Hematopoietic multipotent progenitor cell (in vitro differentiated cells): ENCODE results near the gene CENPH. TPM values are rescaled to one million over a fixed set of nuclear protein-coding genes. Genes with fewer than 3 reads are reported as not detected.
"Not testable (repeated sequence)": the region's sequence is repeated elsewhere in the genome, so short reads cannot be mapped to it uniquely, and the experiment has no call there.

Experiments used
- DNase-seq, 3 donors: peaks; one replicate each; pipeline ENCODE4 v3.0.0-alpha.2; 2011 to 2015; ENCODE audit warnings: low read depth in 2 of 3, low spot score in 2 of 3
- total RNA-seq: library from RNA; depleted of rRNA; stranded (reverse); fragments of >200 nt; gene quantifications from one replicate; pipeline ENCODE4 v1.2.3, GENCODE V29; 2012

The CENPH gene
- total RNA-seq, 1 donor, result 8.1 TPM

DNA sequence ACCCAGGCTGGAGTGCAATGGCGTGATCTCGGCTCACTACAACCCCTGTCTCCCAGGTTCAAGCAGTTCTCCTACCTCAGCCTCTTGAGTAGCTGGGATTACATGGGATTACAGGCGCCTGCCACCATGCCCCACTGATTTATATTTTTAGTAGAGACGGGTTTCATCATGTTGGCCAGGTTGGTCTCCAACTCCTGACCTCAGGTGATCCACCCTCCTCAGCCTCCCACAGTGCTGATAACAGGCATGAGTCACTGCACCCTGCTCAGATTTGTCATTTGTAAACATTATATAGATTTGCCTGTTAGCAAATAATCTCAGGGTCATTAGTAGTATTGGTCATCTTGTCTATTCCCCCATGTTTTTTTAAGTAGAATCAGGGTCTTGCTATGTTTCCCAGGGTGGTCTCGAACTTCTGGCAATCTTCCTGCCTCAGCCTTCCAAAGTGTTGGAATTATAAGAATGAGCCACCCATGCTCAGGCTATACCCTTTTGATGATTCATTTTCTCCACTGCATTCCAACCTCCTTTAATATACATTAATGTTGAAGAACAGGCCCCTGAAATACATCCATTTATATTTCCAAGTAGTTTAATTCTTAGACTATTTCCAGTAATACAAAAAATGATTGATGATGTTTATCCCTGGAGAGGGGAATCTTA, 17.3 kb downstream of the CENPH start:
- DNase-seq, result no peak

DNA sequence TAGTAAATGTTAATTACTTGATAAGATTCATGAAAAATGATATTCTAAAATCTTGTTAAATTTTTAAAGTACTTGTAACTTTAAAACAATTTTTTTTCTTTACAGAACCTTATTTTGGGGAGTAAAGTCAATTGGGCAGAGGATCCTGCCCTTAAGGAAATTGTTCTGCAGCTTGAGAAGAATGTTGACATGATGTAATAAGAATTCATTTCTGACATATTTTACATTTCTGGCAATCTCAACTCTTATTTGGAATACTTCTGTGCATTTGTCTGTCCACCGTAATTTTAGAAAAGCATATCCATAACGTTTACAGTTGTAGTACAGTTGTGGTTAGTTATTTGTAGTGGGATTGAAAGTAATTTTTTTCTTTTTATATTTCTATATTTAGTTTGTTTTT, 20.2 kb downstream of the CENPH start:
- no peak for DNase-seq

DNA sequence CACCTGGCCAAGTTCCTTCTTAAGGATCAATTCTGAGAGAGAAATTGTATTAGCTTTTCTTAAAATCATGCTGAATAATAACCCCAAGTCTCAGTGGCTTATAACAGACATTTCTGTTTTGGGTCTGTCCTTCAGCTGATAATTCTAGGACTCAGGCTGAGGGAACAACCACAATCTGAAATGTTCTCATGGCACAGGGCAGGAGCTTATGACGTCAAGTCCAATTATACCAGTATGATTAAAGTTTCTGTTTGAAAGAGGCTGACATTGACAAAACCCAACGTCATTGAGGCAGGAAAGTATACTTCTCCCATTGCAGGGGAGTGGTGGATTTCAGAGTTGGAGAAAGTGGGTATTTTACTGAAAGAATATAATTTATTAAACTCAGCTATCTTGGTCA, 21.8 kb downstream of the CENPH start:
- no peak for DNase-seq

DNA sequence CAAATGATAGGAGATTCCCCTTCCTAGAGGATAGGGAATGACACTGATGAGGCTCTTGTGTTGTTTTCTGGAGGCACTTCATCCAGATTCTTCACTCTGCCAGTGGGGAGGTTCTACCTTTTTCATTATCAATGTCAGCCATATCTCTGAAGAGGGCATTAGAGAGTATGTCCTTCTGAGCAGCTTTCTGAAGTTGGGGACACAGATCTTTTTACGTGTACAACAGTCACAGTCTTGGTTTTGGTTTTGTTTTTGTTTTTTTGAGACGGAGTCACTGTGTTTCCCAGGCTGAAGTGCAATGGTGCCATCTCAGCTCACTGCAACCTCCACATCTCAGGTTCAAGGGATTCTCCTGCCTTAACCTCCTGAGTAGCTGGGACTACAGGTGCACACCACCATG, 22.6 kb downstream of the CENPH start:
- no peak for DNase-seq

DNA sequence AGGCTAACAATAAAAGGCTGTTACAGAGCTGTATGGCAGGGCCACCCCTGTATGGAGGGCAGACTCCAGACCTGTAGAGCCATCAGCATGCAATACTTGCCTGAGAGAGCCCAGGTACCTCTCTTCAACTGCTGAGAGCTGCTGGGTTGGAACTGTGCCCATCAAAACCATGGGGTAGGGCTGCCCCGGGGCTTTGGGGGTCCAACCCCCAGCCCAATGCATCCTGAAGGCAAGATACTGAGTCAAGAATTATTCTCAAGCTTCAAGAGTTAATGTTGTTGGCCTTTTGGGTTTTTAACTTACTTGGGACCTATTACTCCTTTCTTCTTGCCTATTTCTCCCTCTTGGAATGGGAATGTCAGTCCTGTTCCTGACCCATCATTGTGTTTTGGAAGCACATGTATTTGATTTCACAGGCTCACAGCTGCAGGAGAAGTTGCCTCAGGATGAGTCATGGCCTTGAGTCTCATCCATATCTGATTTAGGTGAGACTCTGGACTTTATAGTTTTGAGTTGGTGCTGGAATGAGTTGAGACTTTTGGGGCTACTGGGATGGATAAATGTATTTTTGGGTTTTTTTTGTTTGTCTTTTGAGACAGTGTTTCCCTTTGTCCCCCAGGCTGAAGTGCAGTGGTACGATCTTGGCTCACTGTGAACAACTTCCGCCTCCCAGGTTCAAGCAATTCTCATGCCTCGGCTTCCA, 24.3 kb downstream of the CENPH start:
- no peak for DNase-seq

DNA sequence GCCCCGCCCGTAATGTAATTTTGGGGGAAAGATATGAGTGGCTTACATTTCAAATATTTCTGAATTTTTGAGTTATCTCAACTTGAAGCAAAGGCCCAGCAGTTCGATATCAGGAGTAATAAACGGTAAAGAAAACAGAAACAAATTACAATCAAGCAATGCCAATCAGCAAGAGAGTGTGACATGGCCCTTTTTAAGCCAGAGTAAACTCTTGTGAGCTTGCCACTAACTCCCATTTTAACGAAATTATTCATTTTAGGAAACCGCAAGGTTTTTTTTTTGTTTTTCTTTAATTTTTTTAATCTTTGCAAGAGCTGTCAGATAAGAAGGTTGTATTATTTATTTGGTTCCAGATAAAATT, 27.7 kb downstream of the CENPH start:
- no peak for DNase-seq

DNA sequence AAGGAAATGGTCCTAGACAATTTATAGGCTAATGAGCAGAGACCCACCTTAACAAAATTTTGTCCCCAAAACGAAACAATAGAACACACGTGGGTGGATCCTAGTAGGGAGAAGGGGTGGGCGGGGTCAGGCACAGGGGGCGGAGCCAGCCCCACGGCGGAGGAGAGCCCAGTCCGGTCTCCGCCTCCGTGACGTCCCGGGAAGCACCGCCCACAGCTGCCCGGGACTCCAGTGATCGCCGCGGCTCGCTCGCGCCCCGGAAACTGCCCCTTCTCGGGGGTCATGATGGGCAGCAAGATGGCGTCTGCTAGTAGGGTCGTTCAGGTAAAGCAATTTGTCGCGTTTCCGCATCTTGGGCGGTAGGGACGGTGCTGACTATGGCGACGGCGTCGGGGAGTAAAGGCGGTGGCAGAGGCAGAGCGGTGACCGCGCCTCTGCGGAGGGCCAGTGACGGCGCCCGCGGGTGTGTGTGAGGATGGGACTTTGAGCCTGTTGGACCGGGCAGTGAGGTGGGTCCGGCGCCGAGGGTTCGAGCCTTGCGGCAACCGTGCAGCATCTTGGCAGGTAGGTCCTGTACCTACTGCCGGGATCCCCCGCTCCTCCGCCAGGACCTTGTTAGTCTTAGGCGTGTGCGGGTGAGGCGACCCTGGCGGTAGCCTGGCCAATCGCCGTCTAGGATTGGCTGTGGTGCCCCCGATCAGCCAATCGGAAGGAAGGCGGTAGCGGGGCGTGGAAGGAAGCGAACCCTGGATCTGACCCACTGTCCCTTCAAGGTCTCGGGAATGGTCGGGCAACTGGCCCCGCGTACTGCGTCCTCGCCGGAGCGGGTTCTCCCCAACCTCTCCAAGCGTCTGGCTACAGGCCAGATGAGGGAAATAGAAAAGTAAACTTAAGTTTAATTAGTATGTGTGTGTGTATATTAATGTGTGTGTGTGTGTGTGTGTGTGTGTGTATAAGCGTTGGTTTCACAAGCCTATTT, 28.5 kb downstream of the CENPH start:
- DNase-seq, result peak; percentile 86 to 93 (median 92)

DNA sequence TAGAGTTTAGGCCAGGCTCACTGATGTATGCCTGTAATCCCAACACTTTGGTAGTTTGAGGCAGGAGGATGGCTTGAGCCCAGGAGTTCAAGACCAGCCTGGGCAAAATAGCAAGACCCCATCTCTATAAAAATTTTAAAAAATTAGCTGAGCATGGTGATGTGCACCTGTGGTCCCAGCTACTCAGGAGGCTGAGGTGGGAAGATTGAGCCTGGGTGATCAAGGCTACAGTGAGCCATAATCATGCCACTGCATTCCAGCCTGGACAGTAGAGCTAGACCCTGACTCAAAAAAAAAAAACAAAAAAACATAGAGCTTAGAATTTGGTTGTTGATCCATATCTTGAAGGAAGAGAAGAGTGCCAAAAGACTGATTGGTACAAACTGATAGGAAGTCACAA, 30.6 kb downstream of the CENPH start:
- no peak for DNase-seq

DNA sequence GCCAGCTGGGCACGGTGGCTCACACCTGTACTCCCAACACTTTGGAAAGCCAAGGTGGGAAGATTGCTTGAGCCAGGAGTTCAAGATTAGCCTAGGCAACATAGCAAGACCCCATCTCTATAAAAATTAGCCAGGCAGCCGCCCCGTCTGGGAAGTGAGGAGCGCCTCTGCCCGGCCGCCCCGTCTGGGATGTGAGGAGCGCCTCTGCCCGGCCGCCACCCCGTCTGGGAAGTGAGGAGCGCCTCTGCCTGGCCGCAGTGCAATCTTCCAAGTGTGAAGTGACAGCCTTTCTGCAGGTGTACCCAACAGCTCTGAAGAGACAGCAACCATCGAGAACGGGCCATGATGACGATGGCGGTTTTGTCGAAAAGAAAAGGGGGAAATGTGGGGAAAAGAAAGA, 31.0 kb downstream of the CENPH start:
- not testable (repeated sequence) for DNase-seq

DNA sequence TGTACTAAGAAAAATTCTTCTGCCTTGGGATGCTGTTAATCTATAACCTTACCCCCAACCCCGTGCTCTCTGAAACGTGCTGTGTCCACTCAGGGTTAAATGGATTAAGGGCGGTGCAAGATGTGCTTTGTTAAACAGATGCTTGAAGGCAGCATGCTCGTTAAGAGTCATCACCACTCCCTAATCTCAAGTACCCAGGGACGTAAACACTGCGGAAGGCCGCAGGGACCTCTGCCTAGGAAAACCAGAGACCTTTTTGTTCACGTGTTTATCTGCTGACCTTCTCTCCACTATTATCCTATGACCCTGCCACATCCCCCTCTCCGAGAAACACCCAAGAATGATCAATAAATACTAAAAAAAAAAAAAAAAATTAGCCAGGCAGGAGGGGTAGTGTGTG, 31.4 kb downstream of the CENPH start:
- DNase-seq, result not testable (repeated sequence)

DNA sequence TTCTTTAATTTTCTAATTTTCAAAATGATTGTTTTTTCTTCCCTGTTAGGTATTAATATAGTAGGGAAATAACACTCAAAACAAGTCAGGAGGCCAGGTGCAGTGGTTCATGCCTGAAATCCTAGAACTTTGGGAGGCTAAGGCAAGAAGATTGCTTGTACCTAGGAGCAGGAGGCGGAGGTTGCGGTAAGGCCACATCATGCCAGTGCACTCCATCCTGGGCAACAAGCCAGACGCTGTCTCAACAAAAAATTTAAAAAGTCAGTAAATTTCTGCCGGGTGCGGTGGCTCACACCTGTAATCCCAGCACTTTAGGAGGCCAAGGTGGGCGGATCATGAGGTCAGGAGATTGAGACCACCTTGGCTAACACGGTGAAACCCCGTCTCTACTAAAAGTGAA, 35.1 kb downstream of the CENPH start:
- no peak for DNase-seq

DNA sequence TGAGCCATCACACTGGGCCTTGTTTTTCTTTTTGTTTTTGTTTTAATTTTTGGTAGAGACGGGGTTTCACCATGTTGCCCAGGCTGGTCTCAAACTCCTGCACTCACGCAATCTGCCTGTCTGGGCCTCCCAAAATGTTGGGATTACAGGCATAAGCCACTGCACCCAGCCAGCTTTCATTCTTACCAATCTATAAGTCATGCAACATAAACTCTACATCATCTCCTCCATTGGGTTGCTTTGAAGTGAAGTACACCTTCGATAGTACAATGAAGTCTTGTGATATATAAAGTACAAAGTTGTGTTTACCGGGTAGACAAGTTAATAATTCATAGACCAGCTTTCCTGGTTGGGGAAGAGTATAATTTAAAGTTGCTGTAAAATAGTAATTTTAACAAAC, 36.5 kb downstream of the CENPH start:
- no peak for DNase-seq

DNA sequence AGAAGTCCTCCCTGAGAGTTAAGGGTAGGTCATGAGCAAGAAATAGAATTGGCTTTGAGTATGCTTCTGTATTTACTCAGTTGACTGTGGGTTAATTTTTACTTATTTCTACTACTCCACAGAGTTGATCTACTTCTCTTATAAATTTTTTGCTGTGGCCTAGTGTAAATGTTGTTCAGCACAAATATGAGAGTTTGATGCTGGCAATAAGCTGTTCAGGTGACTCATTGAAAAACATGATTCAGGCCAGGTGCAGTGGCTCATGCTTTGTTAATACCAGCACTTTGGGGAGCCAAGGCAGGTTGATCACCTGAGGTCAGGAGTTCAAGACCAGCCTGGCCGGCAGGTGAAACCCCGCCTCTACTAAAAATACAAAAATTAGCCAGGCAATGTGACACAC, 40.8 kb downstream of the CENPH start:
- no peak for DNase-seq

DNA sequence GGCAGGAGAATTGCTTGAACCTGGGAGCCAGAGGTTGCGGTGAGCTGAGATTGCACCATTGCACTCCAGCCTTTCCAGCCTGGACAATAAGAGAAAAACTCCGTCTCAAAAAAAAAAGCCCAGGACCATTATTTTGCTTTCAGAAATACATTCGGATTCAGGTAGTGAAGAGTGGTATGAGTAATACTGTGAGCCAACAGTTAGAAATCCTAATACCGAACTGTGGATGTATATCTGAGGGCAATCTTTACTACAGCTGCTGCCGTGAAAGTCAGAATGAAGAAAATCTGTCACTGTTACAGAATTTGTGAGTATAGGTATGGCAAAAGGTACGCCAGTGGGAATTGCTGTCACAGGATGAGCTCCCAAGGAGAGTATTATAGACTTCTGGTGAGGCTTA, 41.9 kb downstream of the CENPH start:
- no peak for DNase-seq

DNA sequence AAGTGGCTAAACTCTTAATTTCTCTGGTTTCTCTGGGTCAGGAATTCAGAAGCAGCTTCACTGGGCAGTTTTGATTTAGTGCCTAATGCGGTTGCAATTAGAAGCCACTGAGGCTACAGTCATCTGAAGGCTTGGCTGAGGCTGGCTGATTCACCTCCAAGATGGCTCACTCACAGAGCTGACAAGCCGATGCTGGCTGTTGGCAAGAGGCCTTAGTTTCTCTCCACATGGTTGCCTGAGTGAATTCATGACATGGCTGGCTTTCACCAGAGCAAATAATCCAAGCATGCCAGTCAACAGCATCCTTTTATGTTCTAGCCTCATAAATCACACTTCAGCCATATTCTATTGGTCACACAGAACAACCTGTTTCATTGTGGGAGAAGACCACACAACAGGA, 42.5 kb downstream of the CENPH start:
- no peak for DNase-seq

DNA sequence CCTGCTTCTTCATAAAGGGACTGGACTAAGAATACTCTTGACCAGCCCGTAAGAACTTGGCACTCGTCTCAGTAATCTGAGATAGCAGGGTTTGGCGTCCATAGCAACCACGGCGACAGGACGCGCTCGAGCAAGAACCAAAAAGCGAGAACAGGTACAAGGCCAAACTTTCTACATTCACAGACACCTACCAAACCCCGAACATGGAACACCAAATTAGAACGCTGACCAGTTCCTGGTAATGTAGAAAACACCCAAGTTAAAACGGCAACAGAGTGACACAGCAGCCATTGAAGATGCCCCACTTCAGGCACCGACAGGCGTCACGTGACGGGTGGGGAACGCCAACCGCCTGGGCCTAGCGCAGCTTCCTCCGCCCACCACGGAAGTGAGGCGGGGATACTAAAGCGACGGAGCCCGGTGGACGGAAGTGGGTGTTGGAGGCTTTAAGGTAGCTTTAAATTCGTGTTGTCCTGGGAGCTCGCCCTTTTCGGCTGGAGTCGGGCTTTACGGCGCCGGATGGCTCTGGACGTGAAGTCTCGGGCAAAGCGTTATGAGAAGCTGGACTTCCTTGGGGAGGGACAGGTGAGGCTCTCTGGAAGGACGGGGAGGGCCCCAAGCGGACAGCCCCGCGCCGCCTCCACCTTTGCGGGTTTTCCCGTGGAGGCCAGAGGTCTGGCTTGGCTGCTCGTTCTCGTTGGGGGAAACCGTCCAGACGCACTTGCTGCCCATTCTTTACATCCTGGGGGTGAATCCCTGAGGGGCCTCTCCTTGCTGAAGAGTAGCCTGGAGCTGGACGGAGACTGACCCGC, 45.3 kb downstream of the CENPH start, which contains the start of gene CDK7:
CDK7 (plus strand) TSS at position 430 of the 812 bp plus-strand sequence; CDS start at position 520, 90 bp downstream.
- DNase-seq, result peak; percentile 76 to 95 (median 90)

DNA sequence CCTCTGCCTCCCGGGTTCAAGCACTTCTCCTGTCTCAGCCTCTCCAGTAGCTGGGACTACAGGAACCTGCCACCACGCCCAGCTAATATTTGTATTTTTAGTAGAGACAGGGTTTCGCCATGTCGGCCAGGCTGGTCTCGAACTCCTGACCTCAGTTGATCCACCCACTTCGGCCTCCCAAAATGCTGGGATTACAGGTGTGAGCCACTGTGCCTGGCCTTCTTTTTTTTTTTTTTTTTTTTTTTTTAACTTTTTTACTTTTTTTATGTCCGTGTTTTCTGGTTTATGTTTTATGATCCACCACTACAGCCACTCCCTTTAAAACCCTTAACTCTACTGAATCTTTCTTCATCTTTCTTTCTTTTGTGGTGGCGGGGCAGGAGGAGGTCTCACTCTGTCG, 47.4 kb downstream of the CENPH start:
- DNase-seq, result not testable (repeated sequence)

DNA sequence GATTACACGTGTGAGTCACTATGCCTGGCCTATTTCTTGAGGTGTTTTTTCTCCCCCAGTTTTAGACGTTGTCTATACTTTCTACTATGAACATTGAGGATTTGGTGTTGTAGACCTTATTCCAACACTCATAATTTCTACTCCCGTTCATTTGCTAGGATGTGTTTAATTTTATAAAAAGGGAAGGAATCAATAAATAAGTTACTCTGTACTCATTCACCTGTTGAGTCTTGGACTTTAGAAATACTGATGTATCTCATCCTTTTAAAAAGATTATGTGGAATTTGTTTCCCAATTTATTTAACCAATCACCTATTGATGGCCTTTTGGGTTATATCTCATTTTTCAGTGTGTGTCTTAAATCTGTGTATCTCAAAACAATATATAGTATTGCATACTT, 48.5 kb downstream of the CENPH start:
- no peak for DNase-seq

DNA sequence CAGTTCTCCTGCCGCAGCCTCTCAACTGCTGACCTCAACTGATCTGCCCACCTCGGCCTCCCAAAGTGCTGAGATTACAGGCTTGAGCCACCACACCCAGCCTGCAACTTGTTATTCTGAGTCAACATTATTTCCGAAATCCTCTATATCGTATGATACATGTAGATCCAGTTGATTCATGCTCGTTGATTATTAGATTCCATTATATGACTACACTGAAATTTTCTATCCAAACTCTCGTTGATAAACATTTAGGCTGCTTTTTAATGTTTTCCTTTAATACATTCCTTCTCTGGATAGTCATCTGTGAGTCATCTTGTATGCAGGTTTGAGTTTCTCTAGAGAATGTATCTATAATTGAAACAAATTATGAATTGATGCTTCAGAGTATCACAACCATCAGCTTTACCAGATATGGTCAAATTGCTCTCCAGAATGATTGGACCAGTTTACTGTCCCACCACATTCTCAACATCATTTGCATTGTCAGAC, 49.4 kb downstream of the CENPH start:
- no peak for DNase-seq

DNA sequence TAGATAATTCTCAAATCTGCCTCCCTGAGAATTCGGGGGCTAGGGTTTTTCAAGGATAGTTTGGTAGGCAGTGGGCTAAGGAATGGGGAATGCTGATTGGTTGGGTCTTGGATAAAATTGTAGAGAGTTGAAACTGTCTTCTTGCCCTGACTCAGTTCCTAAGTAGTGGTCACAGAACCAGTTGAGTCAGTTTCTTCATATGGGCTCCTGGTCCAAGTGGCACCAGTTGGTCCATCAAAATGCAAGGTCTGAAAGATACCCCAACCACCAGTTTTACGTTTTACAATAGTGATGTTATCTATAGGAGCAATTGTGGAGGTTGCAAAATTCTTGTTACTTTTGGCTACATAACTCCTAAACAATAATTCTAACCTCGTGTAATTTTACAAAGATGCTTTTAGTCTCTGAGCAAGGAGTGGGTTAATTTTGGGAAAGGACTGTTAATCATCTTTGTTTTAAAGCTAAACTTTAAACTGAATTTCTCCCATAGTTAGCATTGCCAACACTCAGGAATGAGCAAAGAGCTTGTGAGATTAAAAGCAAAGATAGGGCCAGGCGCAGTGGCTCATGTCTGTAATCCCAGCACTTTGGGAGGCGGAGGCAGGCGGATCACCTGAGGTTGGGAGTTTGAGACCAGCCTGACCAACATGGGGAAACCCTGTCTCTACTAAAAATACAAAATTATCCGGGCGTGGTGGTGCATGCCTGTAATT, 53.0 kb downstream of the CENPH start:
- no peak for DNase-seq
